ENCODE data around the gene LDLRAD4. TPM values are rescaled to one million over a fixed set of nuclear protein-coding genes. Genes with fewer than 3 reads are reported as not detected.

LDLRAD4 gene
- total and polyA plus RNA-seq, 9 of the 15 experiments (the other 6 are each of a cell fraction or from before 2014, with no cell fraction given) = 0.01 TPM; not detected in 8

GRCh38 chr18:13633700-13634099 is 415.1 kb downstream of the LDLRAD4 start (continued):
- no peak for TF ChIP-seq PBX2 (CRISPR knock-in tag; IDR thresholded peaks at IDR 0.05; ENCODE audit: low read depth)
- TF ChIP-seq PBX2 (tag; conservative IDR thresholded peaks at IDR 0.05; ENCODE audit: low read depth) = no peak
- no peak for TF ChIP-seq MLX (CRISPR knock-in tag; conservative IDR thresholded peaks at IDR 0.05)
- TF ChIP-seq PTBP1 (IDR thresholded peaks at IDR 0.05; ENCODE audit: low read depth, low read length) = no peak
- no peak for TF ChIP-seq ZBTB7A (IDR thresholded peaks at IDR 0.05; ENCODE audit: borderline replicate concordance, control insufficient read depth, low read depth, low read length)
- no peak for TF ChIP-seq ZNF174 (CRISPR knock-in tag; IDR thresholded peaks at IDR 0.05)
- TF ChIP-seq AFF4 (CRISPR knock-in tag; IDR thresholded peaks at IDR 0.05) = no peak
- TF ChIP-seq USF1 (CRISPR knock-in tag; IDR thresholded peaks at IDR 0.05) = no peak
- TF ChIP-seq ZNF507 (tag; conservative IDR thresholded peaks at IDR 0.05) = no peak
- no peak for TF ChIP-seq ZNF253 (CRISPR knock-in tag; conservative IDR thresholded peaks at IDR 0.05)
- no peak for TF ChIP-seq ZNF274 (IDR thresholded peaks at IDR 0.05; ENCODE audit: borderline replicate concordance, low read depth, low read length)
- TF ChIP-seq TOE1 (IDR thresholded peaks at IDR 0.05; ENCODE audit: borderline replicate concordance) = no peak
- no peak for TF ChIP-seq TOE1 (CRISPR knock-in tag; IDR thresholded peaks at IDR 0.05; ENCODE audit: borderline replicate concordance, low read depth)
- TF ChIP-seq MBD2 (IDR thresholded peaks at IDR 0.05; ENCODE audit: borderline replicate concordance, low read depth) = no peak
- no peak for TF ChIP-seq NR3C1 (CRISPR knock-in tag; IDR thresholded peaks at IDR 0.05)

Measured in K562 (cell line).